ENCODE results near the gene B4GALT5.

- no peak for TF ChIP-seq CTCF (IDR thresholded peaks at IDR 0.05)
- TF ChIP-seq POLR2A (IDR thresholded peaks at IDR 0.05): no peak
Observed at GRCh38 chr20:49659056-49659455, 54.6 kb downstream of the B4GALT5 start.

Measured in body of pancreas (tissue), 4 donors.